Stomach (tissue), 9 donors: ENCODE measurements around the gene UGP2. TPM values are rescaled to one million over a fixed set of nuclear protein-coding genes. Genes with fewer than 3 reads are reported as not detected.
"Not testable (repeated sequence)": the region's sequence is repeated elsewhere in the genome, so short reads cannot be mapped to it uniquely, and the experiment has no call there.

Experiments used
- DNase-seq, 2 donors: peaks; one replicate each; pipeline versions ENCODE4 v3.0.0 to v3.0.0-alpha.2; 2013 to 2019
- H3K27ac ChIP-seq, 5 donors: fragments of 200-600 bp in 4 of 5; sonication (generic) in 4 of 5; one replicate each; pipeline ENCODE4 v1.5.1; 2013 to 2019; ENCODE audit warnings: mild to moderate bottlenecking in 1 of 5, moderate library complexity in 1 of 5
- H3K27me3 ChIP-seq, 3 donors: fragments of 200-600 bp; sonication (generic); one replicate each; pipeline ENCODE4 v1.5.1; 2017 to 2019; ENCODE audit warnings: mixed run types in 1 of 3
- H3K36me3 ChIP-seq, 4 donors: fragments of 200-600 bp; sonication (generic); 1 replicate in 3 of 4; 2 replicates in 1 of 4; pipeline ENCODE4 v1.5.1; 2016 to 2019
- H3K4me1 ChIP-seq, 4 donors: fragments of 200-600 bp; sonication (generic); one replicate each; pipeline ENCODE4 v1.5.1; 2016 to 2019
- H3K4me3 ChIP-seq, 4 donors: fragments of 200-600 bp; sonication (generic) in 3 of 4; one replicate each; pipeline ENCODE4 v1.5.1; 2016 to 2019; ENCODE audit warnings: mild to moderate bottlenecking in 1 of 4
- H3K9me3 ChIP-seq, 4 donors: fragments of 200-600 bp; sonication (generic); one replicate each; pipeline ENCODE4 v1.5.1; 2016 to 2019
- EP300 ChIP-seq: sonication (generic); formaldehyde crosslinking; IDR thresholded peaks from one replicate; pipeline ENCODE4 v1.6.1; 2017; ENCODE audit warnings: antibody characterized with exemption
- POLR2A ChIP-seq, 4 donors: fragments of 450-650 bp; IDR thresholded peaks; one replicate each; pipeline ENCODE4 v1.6.1; 2016; ENCODE audit warnings: antibody characterized with exemption in 4 of 4, control low read depth in 2 of 4, mild to moderate bottlenecking in 1 of 4, moderate library complexity in 1 of 4
- POLR2AphosphoS5 ChIP-seq, 3 donors: sonication (generic); formaldehyde crosslinking; IDR thresholded peaks; one replicate each; pipeline ENCODE4 v1.6.1; 2016; ENCODE audit warnings: antibody characterized with exemption in 3 of 3
- WGBS, 5 donors: extraction: QIAGEN DNeasy Blood & Tissue Kit in 3 of 5; methylation state at CpG; one replicate each; pipeline versions ENCODE4 v1.1.5 to v1.1.7; 2013 to 2018; 5-methylcytosine and 5-hydroxymethylcytosine counted together
- intact Hi-C: fragments of 100-400 bp; cut with DNase I; formaldehyde crosslinking; loops from one replicate; pipeline ENCODE4 v1.15.1; 2023; ENCODE audit warnings: low total_unique reads
- polyA plus RNA-seq, 3 donors: library from polyadenylated mRNA; stranded (reverse); fragments of 200-250 nt; gene quantifications; one replicate each; pipeline ENCODE4 v1.2.3, GENCODE V29; 2013
- total RNA-seq, 5 donors: library from RNA; depleted of rRNA; stranded (reverse); fragments of >200 nt; gene quantifications; one replicate each; pipeline versions ENCODE4 v1.1.0 to v1.2.3, GENCODE V29; 2014 to 2016
- TF ChIP-seq, protein P1 (sequence below), 7 experiments: fragments of 450-650 bp in 4 of 7; fragments of 200-600 bp in 3 of 7; sonication (generic) in 3 of 7; IDR thresholded peaks; one replicate each; pipeline ENCODE4 v1.5.1; 2016 to 2019; ENCODE audit warnings: antibody characterized with exemption in 7 of 7, control low read depth in 2 of 7, mild to moderate bottlenecking in 1 of 7
- donor health status: healthy with polysubstance abuse.
- donor health status: Bipolar disorder and iron deficiency.
- donor health status: healthy.

UGP2 gene
- total and polyA plus RNA-seq, 8 donors, result 38.5 to 135 (median 93.7) TPM

DNA sequence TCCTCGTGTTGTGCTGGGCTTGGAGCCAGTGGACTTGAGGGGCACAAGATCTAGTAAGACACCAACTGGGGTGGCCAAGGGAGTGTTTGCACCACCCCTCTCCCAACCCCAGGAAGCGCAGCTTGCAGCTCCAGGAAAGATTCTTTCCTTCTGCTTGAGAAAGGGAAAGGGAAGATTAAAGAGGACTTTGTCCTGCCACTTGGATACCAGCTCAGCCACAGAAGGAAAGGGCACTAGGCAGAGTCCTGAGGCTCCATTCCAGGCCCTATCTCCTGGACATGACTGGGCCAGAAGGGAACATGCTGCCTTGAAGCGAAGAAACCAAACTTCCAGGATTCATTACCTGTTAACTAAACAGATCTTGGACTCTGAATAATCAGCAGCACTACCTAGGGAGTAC, 44.9 kb upstream of the UGP2 start:
- Histone ChIP-seq H3K4me3 (no peak overlapping the region), H3K4me1 (no peaks in the 10 kb centered on the region), H3K27ac (no peak overlapping the region), H3K27me3 (no peaks in the 10 kb centered on the region), H3K36me3 (no peaks in the 10 kb centered on the region), H3K9me3 (no peaks in the 10 kb centered on the region)
- 90 to 95% (median 94%) methylated on average over 3 of the region's 3 CpGs for WGBS, 5 donors
- intact Hi-C loops, result no loop called here
- DNase-seq, result no peak
- TF ChIP-seq, protein P1, sequence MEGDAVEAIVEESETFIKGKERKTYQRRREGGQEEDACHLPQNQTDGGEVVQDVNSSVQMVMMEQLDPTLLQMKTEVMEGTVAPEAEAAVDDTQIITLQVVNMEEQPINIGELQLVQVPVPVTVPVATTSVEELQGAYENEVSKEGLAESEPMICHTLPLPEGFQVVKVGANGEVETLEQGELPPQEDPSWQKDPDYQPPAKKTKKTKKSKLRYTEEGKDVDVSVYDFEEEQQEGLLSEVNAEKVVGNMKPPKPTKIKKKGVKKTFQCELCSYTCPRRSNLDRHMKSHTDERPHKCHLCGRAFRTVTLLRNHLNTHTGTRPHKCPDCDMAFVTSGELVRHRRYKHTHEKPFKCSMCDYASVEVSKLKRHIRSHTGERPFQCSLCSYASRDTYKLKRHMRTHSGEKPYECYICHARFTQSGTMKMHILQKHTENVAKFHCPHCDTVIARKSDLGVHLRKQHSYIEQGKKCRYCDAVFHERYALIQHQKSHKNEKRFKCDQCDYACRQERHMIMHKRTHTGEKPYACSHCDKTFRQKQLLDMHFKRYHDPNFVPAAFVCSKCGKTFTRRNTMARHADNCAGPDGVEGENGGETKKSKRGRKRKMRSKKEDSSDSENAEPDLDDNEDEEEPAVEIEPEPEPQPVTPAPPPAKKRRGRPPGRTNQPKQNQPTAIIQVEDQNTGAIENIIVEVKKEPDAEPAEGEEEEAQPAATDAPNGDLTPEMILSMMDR (IDR thresholded peaks at IDR 0.05), result no peak
- TF ChIP-seq POLR2A (IDR thresholded peaks at IDR 0.05), result no peak
- TF ChIP-seq POLR2AphosphoS5 (IDR thresholded peaks at IDR 0.05), result no peak
- no peak for TF ChIP-seq EP300

DNA sequence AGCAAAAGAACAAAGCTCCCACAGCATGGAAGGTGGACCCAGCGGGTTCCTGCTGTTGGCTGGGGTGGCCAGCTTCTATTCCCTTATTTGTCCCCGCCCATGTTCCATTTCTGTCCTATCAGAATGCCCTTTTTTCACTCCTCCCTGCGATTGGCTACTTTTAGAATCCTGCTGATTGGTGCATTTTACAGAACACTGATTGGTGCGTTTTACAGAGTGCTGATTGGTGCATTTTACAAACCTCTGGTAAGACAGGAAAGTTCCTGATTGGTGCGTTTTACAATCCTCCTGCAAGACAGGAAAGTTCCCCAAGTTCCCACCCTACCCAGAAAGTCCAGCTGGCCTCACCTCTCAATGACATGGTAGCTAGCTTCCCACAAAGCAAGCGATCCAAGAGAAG, 40.2 kb upstream of the UGP2 start:
- TF ChIP-seq EP300 (no peak), POLR2AphosphoS5 (IDR thresholded peaks at IDR 0.05) (no peak), POLR2A (IDR thresholded peaks at IDR 0.05) (no peak)
- TF ChIP-seq, protein P1 (IDR thresholded peaks at IDR 0.05), result no peak
- Histone ChIP-seq H3K4me1 (no peaks in the 10 kb centered on the region), H3K9me3 (peaks cover 0 to 4% (median 0%) of the 10 kb centered on the region in 4 donors), H3K27ac (no peak overlapping the region), H3K4me3 (no peak overlapping the region), H3K27me3 (no peaks in the 10 kb centered on the region), H3K36me3 (no peaks in the 10 kb centered on the region)
- intact Hi-C loops, result no loop called here
- 90 to 98% (median 92%) methylated on average over 6 of the region's 6 CpGs for WGBS, 5 donors
- no peak for DNase-seq

DNA sequence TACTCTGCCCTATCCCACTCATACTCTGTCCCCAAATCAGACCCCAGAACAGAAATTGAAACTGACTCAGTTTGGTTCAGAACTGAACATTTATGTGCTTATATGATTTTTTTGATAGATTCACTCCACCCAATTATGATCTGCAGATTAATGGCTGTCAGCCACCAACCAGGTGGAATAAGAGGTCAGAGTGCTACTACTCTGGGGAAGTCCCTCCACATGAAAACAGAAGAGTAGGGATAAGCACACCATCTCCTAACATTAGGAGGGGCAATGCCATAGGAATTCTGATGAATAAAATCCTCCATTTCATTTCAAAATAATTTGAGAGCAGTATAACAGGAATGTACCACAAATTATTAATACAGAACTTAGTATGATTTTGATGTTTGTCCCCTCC, 36.3 kb upstream of the UGP2 start:
- intact Hi-C loops, result no loop called here
- no peaks in the 10 kb centered on the region for H3K36me3 ChIP-seq
- H3K4me3 ChIP-seq, result no peak overlapping the region
- DNase-seq, result no peak
- H3K9me3 ChIP-seq, result peaks cover 0 to 6% (median 0%) of the 10 kb centered on the region in 4 donors
- no peaks in the 10 kb centered on the region for H3K27me3 ChIP-seq
- H3K4me1 ChIP-seq, result no peaks in the 10 kb centered on the region
- TF ChIP-seq POLR2AphosphoS5 (IDR thresholded peaks at IDR 0.05) (no peak), POLR2A (IDR thresholded peaks at IDR 0.05) (no peak), EP300 (no peak)
- TF ChIP-seq, protein P1 (IDR thresholded peaks at IDR 0.05), result no peak
- no peak overlapping the region for H3K27ac ChIP-seq

DNA sequence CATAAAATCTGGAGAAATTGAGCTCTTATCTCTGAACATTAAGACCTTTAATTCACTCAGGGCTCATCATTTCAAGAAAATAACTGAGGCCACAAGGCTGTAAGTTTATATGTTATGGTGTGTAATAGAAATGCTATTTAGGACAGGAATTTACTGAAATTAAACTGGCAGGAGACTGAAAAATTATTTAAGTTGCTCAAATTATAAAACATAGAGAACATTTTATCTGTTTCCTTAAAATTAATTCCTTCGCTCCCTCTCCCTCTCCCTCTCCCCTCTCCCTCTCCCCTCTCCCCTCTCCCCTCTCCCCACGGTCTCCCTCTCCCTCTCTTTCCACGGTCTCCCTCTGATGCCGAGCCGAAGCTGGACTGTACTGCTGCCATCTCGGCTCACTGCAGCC, 33.7 kb upstream of the UGP2 start:
- intact Hi-C loops, H3K9me3 ChIP-seq, H3K27ac ChIP-seq, H3K36me3 ChIP-seq, H3K4me1 ChIP-seq, DNase-seq, H3K4me3 ChIP-seq, H3K27me3 ChIP-seq: not testable (repeated sequence)
- 87 to 97% (median 91%) methylated on average over 1 to 3 of the region's 6 CpGs for WGBS, 5 donors

DNA sequence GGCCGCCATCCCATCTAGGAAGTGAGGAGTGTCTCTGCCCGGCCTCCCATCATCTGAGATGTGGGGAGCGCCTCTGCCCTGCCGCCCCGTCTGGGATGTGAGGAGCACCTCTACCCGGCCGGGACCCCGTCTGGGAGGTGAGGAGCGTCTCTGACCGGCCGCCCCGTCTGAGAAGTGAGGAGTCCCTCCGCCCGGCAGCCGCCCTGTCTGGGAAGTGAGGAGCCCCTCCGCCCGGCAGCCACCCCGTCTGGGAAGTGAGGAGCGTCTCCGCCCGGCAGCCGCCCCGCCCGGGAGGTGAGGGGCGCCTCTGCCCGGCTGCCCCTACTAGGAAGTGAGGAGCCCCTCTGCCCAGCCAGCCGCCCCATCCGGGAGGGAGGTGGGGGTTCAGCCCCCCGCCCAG, 32.8 kb upstream of the UGP2 start:
- DNase-seq, H3K9me3 ChIP-seq, H3K4me3 ChIP-seq, H3K36me3 ChIP-seq, H3K4me1 ChIP-seq, H3K27ac ChIP-seq, intact Hi-C loops, H3K27me3 ChIP-seq: not testable (repeated sequence)
- 95 to 99% (median 97%) methylated on average over 13 to 29 of the region's 29 CpGs for WGBS, 5 donors

DNA sequence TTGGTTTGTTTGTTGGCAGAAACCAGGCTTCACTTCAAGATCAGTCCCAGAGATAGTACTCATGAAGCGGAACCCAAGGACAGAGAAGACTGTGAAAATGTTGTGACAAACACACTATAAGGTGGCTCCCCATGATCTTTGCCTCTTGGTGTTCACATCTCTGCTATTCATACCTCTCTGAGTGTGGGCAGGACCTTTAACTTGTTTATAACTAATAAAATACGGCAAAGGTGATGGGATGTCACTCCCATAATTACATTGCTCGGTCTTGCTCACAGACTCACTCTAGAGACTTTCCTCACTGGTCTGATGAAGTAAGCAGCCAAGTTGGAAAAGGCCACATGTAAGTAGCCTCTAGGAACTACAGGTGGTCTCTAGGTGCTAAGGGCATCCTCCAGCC, 30.6 kb upstream of the UGP2 start:
- no peak overlapping the region for H3K4me3 ChIP-seq
- H3K27ac ChIP-seq, result no peak overlapping the region
- TF ChIP-seq, protein P1 (IDR thresholded peaks at IDR 0.05), result no peak
- no peak for TF ChIP-seq EP300
- no peak for TF ChIP-seq POLR2AphosphoS5 (IDR thresholded peaks at IDR 0.05)
- no peak for TF ChIP-seq POLR2A (IDR thresholded peaks at IDR 0.05)
- peaks cover 0 to 6% (median 0%) of the 10 kb centered on the region in 4 donors for H3K9me3 ChIP-seq
- H3K4me1 ChIP-seq, result no peaks in the 10 kb centered on the region
- H3K27me3 ChIP-seq, result no peaks in the 10 kb centered on the region
- DNase-seq, result no peak
- 90 to 98% (median 96%) methylated on average over 3 of the region's 3 CpGs for WGBS, 5 donors
- intact Hi-C loops, result no loop called here
- no peaks in the 10 kb centered on the region for H3K36me3 ChIP-seq

DNA sequence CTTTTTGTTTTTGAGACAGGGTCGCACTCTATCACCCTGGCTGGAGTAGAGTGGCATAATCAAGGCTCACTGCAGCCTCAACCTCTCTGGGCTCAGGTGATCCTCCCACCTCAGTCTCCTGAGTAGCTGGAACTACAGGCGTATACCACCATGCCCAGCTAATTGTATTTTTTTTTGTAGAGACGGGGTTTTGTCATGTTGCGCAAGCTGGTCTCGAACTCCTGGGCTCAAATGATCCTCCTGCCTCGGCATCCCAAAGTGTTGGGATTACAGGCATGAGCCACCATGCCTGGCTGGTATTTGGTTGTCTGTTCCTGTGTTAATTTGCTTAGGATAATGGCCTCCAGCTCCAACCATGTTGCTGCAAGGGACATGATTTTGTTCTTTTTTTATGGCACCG, 29.8 kb upstream of the UGP2 start:
- WGBS, 5 donors, result 93 to 98% (median 97%) methylated on average over 7 of the region's 7 CpGs
- not testable (repeated sequence) for H3K4me3 ChIP-seq

More for the DNA sequence above, 29.8 kb upstream of the UGP2 start:
- H3K36me3 ChIP-seq, H3K9me3 ChIP-seq, H3K27ac ChIP-seq, H3K4me1 ChIP-seq, DNase-seq, H3K27me3 ChIP-seq, intact Hi-C loops: not testable (repeated sequence)
